Naive thymus-derived CD4-positive, alpha-beta T cell (primary cell): Measurements from ENCODE around the gene NAALADL2. TPM values are rescaled to one million over a fixed set of nuclear protein-coding genes. Genes with fewer than 3 reads are reported as not detected.
"Not testable (repeated sequence)": the region's sequence is repeated elsewhere in the genome, so short reads cannot be mapped to it uniquely, and the experiment has no call there.

Experiments used
- ATAC-seq: fragments of 150-1000 bp; cut with Tn5 transposase; 2 replicates; pipeline ENCODE4 v1.10.0; 2021; ENCODE audit warnings: mild to moderate bottlenecking, moderate library complexity
- CTCF ChIA-PET: fragments of 350-600 bp; sonication (Branson Sonifier 250); formaldehyde crosslinking; loops from one replicate; lab custom pipeline; 2021; ENCODE audit warnings: antibody characterized with exemption; lab: Charles Lee
- POLR2A ChIA-PET: fragments of 350-600 bp; sonication (Branson Sonifier 250); formaldehyde crosslinking; loops from one replicate; lab custom pipeline; 2021; ENCODE audit warnings: antibody characterized with exemption, inconsistent platforms; lab: Charles Lee
- DNase-seq, 9 donors: peaks; one replicate each; pipeline versions ENCODE4 v3.0.0 to v3.0.0-alpha.2; 2020 to 2022; ENCODE audit warnings: mixed read lengths in 1 of 9
- H3K27ac ChIP-seq: one replicate; pipeline ENCODE4 v1.7.0; 2013; ENCODE audit warnings: mild to moderate bottlenecking, low read depth, low read length, moderate library complexity
- H3K27me3 ChIP-seq, 2 donors: one replicate each; pipeline ENCODE4 v1.7.0; 2013; ENCODE audit warnings: low read length in 2 of 2, mild to moderate bottlenecking in 2 of 2, moderate library complexity in 2 of 2; ENCODE audit not compliant: control insufficient read depth in 2 of 2, insufficient read depth in 2 of 2
- H3K36me3 ChIP-seq, 3 experiments: 1 replicate in 2 of 3; 2 replicates in 1 of 3; pipeline ENCODE4 v1.7.0; 2013; ENCODE audit warnings: low read length in 3 of 3, mild to moderate bottlenecking in 3 of 3, moderate library complexity in 1 of 3; ENCODE audit not compliant: insufficient read depth in 3 of 3, control insufficient read depth in 2 of 3
- H3K4me1 ChIP-seq, 2 donors: one replicate each; pipeline ENCODE4 v1.7.0; 2013; ENCODE audit warnings: low read length in 2 of 2, mild to moderate bottlenecking in 2 of 2, moderate library complexity in 1 of 2; ENCODE audit not compliant: control insufficient read depth in 2 of 2, insufficient read depth in 2 of 2
- H3K4me3 ChIP-seq: 2 replicates; pipeline ENCODE4 v1.7.0; 2013; ENCODE audit warnings: mild to moderate bottlenecking, low read length
- H3K9me3 ChIP-seq, 3 experiments: 1 replicate in 2 of 3; 2 replicates in 1 of 3; pipeline ENCODE4 v1.7.0; 2013; ENCODE audit warnings: low read length in 3 of 3; ENCODE audit not compliant: control insufficient read depth in 2 of 3
- H3K27ac Mint-ChIP-seq, 9 donors: one replicate each; pipeline ENCODE4 v1.8.0; 2020 to 2022; ENCODE audit warnings: mixed read lengths in 9 of 9, mild to moderate bottlenecking in 8 of 9, moderate library complexity in 5 of 9, inconsistent platforms in 2 of 9
- H3K27me3 Mint-ChIP-seq, 5 donors: one replicate each; pipeline ENCODE4 v1.8.0; 2021 to 2022; ENCODE audit warnings: mixed read lengths in 5 of 5, mild to moderate bottlenecking in 1 of 5
- H3K36me3 Mint-ChIP-seq, 5 donors: one replicate each; pipeline ENCODE4 v1.8.0; 2020 to 2022; ENCODE audit warnings: mixed read lengths in 5 of 5, mild to moderate bottlenecking in 3 of 5, inconsistent platforms in 1 of 5
- H3K4me1 Mint-ChIP-seq, 7 donors: one replicate each; pipeline ENCODE4 v1.8.0; 2020 to 2022; ENCODE audit warnings: mixed read lengths in 7 of 7, mild to moderate bottlenecking in 3 of 7, inconsistent platforms in 1 of 7
- H3K4me3 Mint-ChIP-seq, 10 donors: one replicate each; pipeline ENCODE4 v1.8.0; 2020 to 2022; ENCODE audit warnings: mild to moderate bottlenecking in 10 of 10, mixed read lengths in 10 of 10, moderate library complexity in 6 of 10, inconsistent platforms in 2 of 10
- H3K9me3 Mint-ChIP-seq, 11 donors: one replicate each; pipeline ENCODE4 v1.8.0; 2020 to 2022; ENCODE audit warnings: mixed read lengths in 11 of 11, mild to moderate bottlenecking in 4 of 11, inconsistent platforms in 1 of 11, moderate library complexity in 1 of 11
- intact Hi-C, 2 donors: fragments of 100-400 bp; cut with micrococcal nuclease; formaldehyde crosslinking; loops; one replicate each; pipeline ENCODE4 v1.15.1; 2023
- polyA plus RNA-seq, 2 donors: library from polyadenylated mRNA; unstranded; fragments of 300-500 nt; fragmentation: Illumina TruSeq; gene quantifications; one replicate each; pipeline ENCODE4 v1.2.3, GENCODE V29; 2021
- total RNA-seq, 6 experiments: library from RNA in 5 of 6; stranded (reverse) in 5 of 6; gene quantifications; 1 replicate in 5 of 6; 2 replicates in 1 of 6; pipeline ENCODE4 v1.2.3 and lab custom pipeline; 2021 to 2026

The NAALADL2 gene
- total and polyA plus RNA-seq, 7 experiments from 2014 or later, result 0.76 to 1.4 TPM; not detected in 5

DNA sequence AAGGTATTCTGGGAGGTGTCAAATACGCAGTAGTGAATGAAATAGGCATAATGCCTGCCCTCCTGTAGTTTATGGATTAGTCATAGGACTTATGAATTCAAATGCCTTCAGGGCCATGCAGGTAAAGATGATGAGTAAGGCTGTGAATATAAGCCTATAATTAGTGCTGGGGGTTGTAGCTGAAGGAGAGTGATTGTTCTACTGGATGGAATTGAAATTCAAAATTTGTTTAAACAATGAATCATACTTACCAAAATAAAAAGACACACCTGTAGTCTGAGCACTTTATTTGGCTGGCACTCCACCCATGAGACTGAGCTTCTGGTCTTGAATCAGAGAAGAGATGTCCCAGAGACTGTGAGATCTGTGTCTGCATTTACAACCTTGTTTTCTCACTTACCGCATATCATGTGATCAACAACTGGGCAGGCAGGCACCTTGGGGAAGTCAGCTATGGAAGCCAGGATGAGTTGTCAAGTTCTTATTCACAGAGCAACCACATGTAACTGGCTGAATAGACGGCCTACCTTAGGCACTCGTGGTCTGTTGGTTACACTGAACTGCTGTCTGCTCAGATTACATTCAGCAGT, 291.8 kb downstream of the NAALADL2 start:
- ATAC-seq, result no peak
- intact Hi-C loops, result no loop called here
- H3K4me3 ChIP-seq, result no peak overlapping the region
- Mint-ChIP-seq H3K9me3 (peaks cover 0 to 9% (median 0%) of the 10 kb centered on the region in 11 donors), H3K27me3 (no peaks in the 10 kb centered on the region), H3K4me3 (no peak overlapping the region), H3K4me1 (no peaks in the 10 kb centered on the region), H3K27ac (no peak overlapping the region), H3K36me3 (no peaks in the 10 kb centered on the region)
- POLR2A ChIA-PET, result no interaction called here
- H3K4me1 ChIP-seq, result no peaks in the 10 kb centered on the region
- DNase-seq, result no peak
- no peaks in the 10 kb centered on the region for H3K36me3 ChIP-seq
- no peak overlapping the region for H3K27ac ChIP-seq
- no peaks in the 10 kb centered on the region for H3K27me3 ChIP-seq
- CTCF ChIA-PET, result no interaction called here
- no peaks in the 10 kb centered on the region for H3K9me3 ChIP-seq

DNA sequence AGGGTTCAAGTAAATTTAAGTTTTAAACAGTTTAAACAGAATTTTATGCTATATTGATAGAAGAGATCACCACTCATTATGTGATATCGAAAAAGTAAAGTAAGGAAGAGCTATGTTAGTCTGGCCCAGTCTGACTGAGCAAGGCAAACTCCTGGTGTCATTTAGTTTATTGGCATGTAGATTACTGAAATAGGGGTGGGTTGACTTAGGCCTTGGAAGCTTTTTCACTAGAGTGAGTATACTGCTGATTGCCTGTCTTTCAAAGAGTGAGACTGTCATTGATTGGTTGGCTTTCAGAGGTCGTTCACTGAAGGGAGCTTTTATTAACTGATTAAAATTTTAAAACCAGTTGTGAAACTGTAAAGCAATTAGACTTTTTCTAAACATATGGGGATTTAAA, 294.5 kb downstream of the NAALADL2 start:
- no peaks in the 10 kb centered on the region for H3K36me3 ChIP-seq
- ChIA-PET POLR2A (no interaction called here), CTCF (no interaction called here)
- Mint-ChIP-seq H3K27me3 (no peaks in the 10 kb centered on the region), H3K4me1 (no peaks in the 10 kb centered on the region), H3K27ac (no peak overlapping the region), H3K9me3 (peaks cover 0 to 2% (median 0%) of the 10 kb centered on the region in 11 donors), H3K4me3 (no peak overlapping the region), H3K36me3 (no peaks in the 10 kb centered on the region)
- no peaks in the 10 kb centered on the region for H3K27me3 ChIP-seq
- H3K4me1 ChIP-seq, result no peaks in the 10 kb centered on the region
- ATAC-seq, result no peak
- H3K27ac ChIP-seq, result no peak overlapping the region
- no peak overlapping the region for H3K4me3 ChIP-seq
- DNase-seq, result no peak
- H3K9me3 ChIP-seq, result no peaks in the 10 kb centered on the region
- intact Hi-C loops, result no loop called here

DNA sequence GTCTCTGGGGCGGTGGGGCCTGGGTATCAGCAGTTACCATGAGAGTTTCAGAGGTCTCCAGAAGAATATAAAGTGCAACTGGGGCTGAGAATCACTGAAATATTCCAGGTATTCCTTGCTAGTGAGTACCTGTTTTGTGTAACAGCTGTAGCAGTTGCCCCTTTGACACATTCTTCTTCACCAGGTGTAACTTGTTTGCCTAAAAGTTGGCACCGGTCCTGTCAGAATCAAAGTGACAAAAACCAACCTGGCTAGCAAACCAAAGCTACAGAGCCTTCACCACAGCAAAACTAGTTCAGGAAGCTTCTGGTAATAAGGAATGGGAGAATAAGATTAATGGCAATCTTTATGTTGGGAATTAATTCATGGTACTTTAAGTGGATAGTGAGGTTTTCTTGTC, 296.0 kb downstream of the NAALADL2 start:
- no peak overlapping the region for H3K27ac Mint-ChIP-seq
- no peak overlapping the region for H3K27ac ChIP-seq
- H3K36me3 ChIP-seq, result no peaks in the 10 kb centered on the region
- H3K4me1 ChIP-seq, result no peaks in the 10 kb centered on the region
- no peaks in the 10 kb centered on the region for H3K27me3 ChIP-seq
- intact Hi-C loops, result no loop called here
- no peaks in the 10 kb centered on the region for H3K9me3 Mint-ChIP-seq
- ATAC-seq (no peak), DNase-seq (no peak)
- no peak overlapping the region for H3K4me3 Mint-ChIP-seq
- H3K36me3 Mint-ChIP-seq, result no peaks in the 10 kb centered on the region
- H3K9me3 ChIP-seq, result no peaks in the 10 kb centered on the region
- no peak overlapping the region for H3K4me3 ChIP-seq
- no peaks in the 10 kb centered on the region for H3K4me1 Mint-ChIP-seq
- CTCF ChIA-PET, result no interaction called here
- POLR2A ChIA-PET, result no interaction called here
- H3K27me3 Mint-ChIP-seq, result no peaks in the 10 kb centered on the region

- ATAC-seq, result no peak
- intact Hi-C loops, result no loop called here
- Histone ChIP-seq H3K36me3 (no peaks in the 10 kb centered on the region), H3K4me3 (no peak overlapping the region), H3K9me3 (no peaks in the 10 kb centered on the region), H3K4me1 (no peaks in the 10 kb centered on the region), H3K27me3 (no peaks in the 10 kb centered on the region), H3K27ac (no peak overlapping the region)
- H3K36me3 Mint-ChIP-seq, result no peaks in the 10 kb centered on the region
- no peaks in the 10 kb centered on the region for H3K4me1 Mint-ChIP-seq
- ChIA-PET CTCF (no interaction called here), POLR2A (no interaction called here)
- H3K27me3 Mint-ChIP-seq, result no peaks in the 10 kb centered on the region
- H3K9me3 Mint-ChIP-seq, result peaks cover 0 to 2% (median 0%) of the 10 kb centered on the region in 11 donors
- H3K27ac Mint-ChIP-seq, result no peak overlapping the region
- H3K4me3 Mint-ChIP-seq, result no peak overlapping the region
- DNase-seq, result no peak
Observed at GRCh38 chr3:175159202-175159601, 300.1 kb downstream of the NAALADL2 start.

DNA sequence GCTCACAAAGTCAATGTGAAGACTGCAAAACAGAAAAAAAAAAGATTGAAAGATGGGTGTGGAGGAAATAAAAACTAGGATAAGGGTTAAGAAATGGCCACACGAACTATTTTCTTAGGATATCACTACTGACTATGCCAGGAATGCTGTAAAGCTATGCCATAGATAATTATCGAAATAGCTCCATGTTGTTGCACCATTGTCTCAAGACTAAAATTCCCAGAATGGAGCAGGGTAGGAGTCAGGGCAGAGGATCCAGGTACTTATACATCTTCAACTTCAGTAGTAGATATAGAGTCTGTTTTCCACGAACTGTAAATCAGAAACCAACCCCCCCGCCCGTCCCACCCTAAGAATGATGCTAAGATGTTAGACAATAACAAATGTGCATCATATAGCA, 302.2 kb downstream of the NAALADL2 start:
- ATAC-seq (no peak), DNase-seq (no peak)
- H3K36me3 Mint-ChIP-seq, result no peaks in the 10 kb centered on the region
- Histone ChIP-seq H3K27ac (no peak overlapping the region), H3K4me1 (no peaks in the 10 kb centered on the region), H3K36me3 (no peaks in the 10 kb centered on the region), H3K27me3 (no peaks in the 10 kb centered on the region), H3K9me3 (no peaks in the 10 kb centered on the region), H3K4me3 (no peak overlapping the region)
- no peak overlapping the region for H3K4me3 Mint-ChIP-seq
- intact Hi-C loops, result no loop called here
- no peaks in the 10 kb centered on the region for H3K27me3 Mint-ChIP-seq
- no peaks in the 10 kb centered on the region for H3K4me1 Mint-ChIP-seq
- ChIA-PET POLR2A (no interaction called here), CTCF (no interaction called here)
- peaks cover 0 to 2% (median 0%) of the 10 kb centered on the region in 11 donors for H3K9me3 Mint-ChIP-seq
- H3K27ac Mint-ChIP-seq, result no peak overlapping the region

GRCh38 chr3:175163686-175164085, 304.6 kb downstream of the NAALADL2 start:
- Mint-ChIP-seq H3K36me3 (no peaks in the 10 kb centered on the region), H3K4me1 (no peaks in the 10 kb centered on the region), H3K27me3 (no peaks in the 10 kb centered on the region), H3K27ac (no peak overlapping the region), H3K9me3 (peaks cover 0 to 2% (median 0%) of the 10 kb centered on the region in 11 donors), H3K4me3 (no peak overlapping the region)
- Histone ChIP-seq H3K36me3 (no peaks in the 10 kb centered on the region), H3K9me3 (no peaks in the 10 kb centered on the region), H3K4me3 (no peak overlapping the region), H3K4me1 (no peaks in the 10 kb centered on the region), H3K27me3 (no peaks in the 10 kb centered on the region), H3K27ac (no peak overlapping the region)
- intact Hi-C loops, result no loop called here
- CTCF ChIA-PET, result no interaction called here
- DNase-seq, result no peak
- no peak for ATAC-seq
- POLR2A ChIA-PET, result no interaction called here

GRCh38 chr3:175173117-175173516, 314.0 kb downstream of the NAALADL2 start:
- H3K27me3 Mint-ChIP-seq, H3K27me3 ChIP-seq, intact Hi-C loops, H3K36me3 Mint-ChIP-seq, H3K27ac ChIP-seq, DNase-seq, H3K4me3 ChIP-seq, H3K4me3 Mint-ChIP-seq, ATAC-seq, H3K36me3 ChIP-seq, H3K4me1 Mint-ChIP-seq, H3K9me3 ChIP-seq, H3K9me3 Mint-ChIP-seq, H3K4me1 ChIP-seq, POLR2A ChIA-PET, H3K27ac Mint-ChIP-seq, CTCF ChIA-PET: not testable (repeated sequence)
